NK-92 (cell line): ENCODE measurements around the gene WDR54.
"Not testable (repeated sequence)": the region's sequence is repeated elsewhere in the genome, so short reads cannot be mapped to it uniquely, and the experiment has no call there.

ENCODE experiments used
- DNase-seq: peaks from one replicate; lab custom pipeline; 2025; ENCODE audit not compliant: unreplicated experiment; lab: John Stamatoyannopoulos, UW

The WDR54 gene

DNA sequence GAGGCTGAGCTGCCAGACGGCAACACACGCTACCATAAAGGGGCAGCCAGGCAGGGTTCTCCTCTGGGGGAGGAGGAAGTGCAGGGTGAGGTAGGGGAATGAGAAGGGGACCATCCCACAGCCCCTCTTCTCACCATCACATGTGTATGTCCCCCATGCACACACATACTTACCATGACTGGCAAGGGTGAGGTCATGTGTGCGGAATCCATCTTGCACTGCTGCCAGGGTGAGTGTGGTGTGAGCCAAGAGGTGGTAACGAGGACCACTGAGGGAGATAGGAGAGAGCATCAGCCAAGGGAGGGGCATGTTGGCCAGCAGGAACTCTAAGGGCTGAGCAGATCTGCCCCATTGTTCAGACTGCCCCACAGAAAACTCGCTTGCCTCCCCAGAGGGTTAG is 7.1 kb downstream of the WDR54 start:
- no peak for DNase-seq

DNA sequence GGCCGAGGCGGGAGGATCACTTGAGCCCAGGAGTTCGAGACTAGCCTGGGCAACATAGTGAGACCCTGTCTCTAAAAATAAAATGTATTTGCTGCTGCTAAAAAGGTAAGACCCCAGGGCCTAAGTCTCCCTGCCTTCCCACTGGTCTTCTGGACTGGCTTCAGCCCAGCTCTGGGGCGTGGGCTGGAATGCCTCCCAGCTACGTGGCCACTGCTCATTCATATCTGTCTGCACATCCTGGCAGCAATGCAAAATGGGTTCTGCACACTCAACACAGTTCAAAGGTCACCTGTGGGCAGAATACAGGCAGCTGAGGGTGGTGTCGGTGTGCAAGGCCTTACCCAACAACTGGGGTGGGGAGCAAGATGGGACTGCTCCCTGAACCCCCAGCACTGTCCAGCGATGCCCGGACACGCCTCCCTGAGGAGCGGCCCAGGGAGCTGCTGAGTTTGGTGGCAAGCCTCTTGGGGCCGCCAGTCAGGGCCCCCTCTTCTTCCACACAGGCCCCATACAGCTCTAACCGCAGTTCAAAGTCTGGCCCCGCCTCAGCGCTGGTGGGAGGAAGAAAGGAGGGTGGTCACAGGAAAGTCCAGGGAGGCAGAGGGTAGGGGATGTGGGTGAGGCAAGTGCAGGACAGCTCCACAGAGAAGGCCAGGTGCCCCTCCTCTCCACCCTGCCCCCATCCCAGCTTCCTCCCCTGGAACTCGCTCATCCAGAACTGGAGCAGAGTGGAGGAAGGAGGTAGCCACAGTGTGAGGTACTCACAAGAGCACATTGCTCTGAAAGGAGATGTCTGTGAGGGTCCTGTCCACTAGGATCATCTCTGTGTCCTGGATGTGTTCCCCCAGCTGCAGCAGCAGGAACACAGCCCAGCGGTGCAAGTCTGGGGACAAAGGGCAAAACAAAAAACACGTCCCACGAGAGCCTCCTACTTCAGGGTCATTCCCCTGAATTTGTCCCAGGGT is 8.2 kb downstream of the WDR54 start:
- no peak for DNase-seq

DNA sequence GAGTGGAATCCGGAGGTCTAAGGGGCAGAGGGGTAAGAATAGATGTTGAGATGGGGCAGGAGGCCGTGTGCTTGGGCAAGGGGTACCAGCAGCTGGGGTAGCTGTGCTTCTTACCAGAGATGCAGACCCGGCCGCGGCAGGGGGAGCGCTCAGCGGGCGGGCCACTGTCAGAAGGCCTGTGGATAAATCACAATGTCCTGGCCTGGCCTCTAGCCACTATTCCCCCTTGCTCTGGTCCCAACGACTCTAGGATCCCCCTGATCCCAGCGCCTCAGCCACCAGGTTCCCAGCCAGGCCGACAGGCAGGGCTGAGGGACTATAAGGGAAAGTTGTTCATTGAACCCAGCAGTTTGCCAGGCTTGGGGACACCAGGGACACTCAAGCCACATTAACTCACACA is 9.0 kb downstream of the WDR54 start:
- no peak for DNase-seq

DNA sequence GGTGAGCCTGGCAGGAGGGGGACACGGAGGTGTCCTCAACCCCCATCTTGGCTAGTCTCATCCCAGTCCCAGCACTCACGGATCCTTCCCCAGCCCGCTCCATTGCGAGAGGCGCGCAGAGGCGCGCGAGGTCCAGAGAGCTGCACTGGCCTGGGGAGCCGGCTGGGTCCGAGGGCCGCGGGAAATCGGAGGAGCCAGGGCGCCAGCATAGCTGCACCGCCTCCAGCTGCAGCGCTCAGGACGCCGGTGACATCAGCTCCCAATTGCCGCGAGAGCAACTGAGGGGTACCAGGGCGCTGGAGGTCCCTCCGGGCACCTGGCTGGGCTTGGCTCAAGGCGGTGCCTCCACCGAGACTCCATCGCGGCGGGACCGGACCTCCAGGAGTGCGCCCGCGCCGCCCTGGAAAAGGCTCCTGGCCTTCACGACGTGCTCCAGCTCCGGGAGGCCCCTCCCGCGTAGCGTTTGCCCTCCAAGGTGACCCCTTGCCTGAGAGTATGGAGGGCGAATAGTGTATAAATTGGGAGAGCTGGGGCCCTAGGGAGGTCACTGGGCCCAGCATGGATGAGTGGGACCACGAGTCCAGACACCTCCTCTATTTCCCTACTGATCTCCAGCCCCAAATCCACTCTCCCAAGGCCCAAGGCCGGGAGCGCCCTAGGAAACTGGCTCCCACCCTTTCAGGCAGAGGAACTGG is 14.7 kb downstream of the WDR54 start:
- DNase-seq: no peak

DNA sequence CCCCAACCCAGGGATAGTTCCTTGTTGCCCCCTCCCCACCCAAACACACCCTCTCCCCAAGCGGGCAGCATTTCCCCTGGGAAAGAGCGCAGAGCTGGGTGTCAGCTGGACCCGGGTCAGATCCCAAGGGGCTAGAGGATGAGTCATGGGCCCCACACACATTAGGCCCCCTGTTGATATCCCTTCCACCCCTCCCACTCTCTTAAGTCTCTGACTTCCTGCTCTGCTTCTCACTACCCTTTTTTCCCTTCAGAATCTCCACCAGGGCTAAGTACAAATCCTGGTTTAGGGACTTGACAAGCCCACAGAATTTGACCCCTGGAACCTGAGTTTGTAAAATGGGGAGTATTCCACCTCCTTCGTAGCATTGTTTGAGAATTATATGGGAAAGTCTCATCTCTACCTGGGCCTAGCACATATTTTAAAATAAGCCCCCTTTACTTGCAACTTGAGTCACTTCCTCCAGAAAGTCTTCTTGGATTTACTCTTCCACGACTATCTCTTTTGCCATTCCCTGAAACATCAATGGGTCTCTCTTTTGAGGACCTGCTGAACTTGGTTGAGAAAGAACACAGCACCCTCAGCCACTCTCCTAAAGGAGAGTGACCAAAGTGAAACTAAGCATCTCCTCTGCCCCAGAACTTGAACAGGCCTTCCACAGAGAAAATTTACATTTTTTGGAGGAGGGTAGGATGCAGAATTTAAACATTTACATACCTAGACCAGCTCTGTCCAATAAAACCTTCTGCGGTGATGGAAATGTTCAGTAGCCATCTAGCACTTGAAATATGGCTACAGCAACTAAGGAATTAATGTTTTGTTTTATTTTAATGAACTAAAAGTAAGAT is 15.5 kb downstream of the WDR54 start:
- no peak for DNase-seq

DNA sequence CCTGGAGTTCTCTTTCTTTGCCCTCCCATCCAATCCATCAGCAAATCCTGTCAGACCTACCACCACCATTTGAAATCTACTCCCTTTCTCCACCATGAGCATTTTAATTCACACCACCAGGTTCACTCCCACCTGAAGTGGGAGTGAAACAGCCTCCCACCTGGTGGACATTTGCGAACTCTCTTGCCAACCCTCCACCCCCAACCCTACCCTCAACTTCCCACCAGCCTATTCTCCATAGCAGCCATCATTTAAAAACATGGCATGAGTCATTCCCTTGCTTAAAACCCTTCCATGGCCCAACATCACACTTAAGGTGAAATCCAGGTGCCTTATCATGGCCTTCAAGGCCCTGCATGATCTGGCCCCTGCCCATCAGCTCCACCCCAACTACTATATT is 16.7 kb downstream of the WDR54 start:
- DNase-seq: no peak

DNA sequence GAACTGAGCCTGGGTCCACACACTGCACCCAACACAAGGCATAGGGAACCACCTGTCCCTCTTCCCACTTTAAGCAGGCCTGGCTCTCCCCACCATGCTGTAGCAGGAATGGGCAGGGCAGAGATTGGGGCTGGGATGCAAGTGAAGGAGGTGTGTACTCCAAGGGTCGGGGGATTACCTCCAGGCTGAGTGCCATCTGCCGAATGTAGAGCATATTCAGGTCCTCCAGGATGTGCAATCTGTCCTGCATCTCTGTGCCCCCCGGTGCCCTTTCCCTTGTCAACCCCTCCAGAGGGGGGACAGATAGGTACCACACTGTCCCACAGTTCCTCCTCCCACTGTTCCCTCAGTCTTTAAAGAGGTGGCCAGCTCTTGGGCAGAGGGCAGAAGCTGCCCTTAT is 17.8 kb downstream of the WDR54 start:
- DNase-seq: no peak

DNA sequence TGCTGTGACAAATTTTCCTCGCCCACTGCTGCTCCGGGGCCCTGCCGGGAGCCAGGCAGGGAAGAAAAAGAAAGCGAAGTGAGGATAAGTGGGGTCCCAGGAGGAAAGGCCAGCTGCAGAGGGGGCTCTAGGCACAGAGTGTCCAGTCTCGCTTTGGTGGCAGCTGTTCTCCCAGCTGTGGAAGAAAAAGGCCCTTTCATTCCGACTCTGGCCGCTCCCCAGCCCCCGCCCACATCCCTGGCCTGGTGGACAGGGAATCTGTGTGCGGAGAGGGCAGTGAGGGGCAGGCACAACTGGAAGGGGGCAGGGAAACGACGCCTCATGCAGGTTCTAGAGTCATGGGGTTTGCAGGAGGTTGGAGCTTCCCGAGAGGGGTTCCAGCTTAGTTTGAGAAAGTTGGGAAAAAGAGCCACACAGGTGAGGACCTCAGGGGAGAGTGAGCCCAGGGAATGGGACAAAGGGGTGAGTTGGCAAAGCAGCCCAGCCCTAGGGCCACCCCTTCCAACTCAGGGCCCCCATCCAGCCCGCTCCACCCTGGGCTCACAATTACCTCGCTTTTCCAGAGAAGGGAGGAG is 18.4 kb downstream of the WDR54 start:
- DNase-seq: no peak

DNA sequence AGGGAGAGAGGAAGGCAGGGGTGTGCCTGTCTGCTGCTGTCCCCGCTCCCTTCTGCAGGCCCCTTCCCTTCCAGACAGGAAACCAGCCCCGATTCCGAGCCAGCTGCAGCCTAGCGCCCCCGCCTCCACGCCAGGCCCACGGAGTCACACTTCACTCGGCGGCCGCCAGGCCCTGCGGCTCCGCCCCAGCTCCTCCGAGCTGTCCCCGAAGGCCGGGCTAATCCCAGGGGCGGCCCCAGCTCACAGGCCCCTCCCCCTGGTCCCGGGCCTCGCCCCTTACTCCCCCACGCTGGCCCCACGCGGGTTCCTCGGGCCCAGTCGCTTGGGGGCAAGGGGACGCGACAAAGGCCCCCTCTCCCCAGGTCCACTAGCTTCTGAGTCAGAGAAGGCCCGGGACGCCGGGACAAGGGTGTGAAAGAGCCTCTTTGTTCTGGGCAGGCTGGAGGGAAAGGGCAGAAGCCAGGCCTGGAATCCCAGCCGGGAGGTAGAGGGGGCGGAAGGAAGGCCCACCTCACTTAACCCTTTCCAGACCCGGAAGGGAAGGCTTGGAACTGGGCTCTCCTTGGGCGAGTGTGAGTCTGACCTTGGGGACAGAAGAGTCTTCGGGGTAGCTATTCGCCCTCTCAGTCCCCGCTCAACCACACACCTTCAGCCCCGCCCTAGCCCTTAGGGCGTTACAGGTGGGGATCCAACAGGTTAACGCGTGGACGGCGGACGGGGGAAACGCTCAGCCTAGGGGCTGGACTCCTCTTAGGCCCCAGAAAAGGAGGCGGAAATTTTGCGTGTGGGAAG is 19.0 kb downstream of the WDR54 start:
- DNase-seq: no peak

DNA sequence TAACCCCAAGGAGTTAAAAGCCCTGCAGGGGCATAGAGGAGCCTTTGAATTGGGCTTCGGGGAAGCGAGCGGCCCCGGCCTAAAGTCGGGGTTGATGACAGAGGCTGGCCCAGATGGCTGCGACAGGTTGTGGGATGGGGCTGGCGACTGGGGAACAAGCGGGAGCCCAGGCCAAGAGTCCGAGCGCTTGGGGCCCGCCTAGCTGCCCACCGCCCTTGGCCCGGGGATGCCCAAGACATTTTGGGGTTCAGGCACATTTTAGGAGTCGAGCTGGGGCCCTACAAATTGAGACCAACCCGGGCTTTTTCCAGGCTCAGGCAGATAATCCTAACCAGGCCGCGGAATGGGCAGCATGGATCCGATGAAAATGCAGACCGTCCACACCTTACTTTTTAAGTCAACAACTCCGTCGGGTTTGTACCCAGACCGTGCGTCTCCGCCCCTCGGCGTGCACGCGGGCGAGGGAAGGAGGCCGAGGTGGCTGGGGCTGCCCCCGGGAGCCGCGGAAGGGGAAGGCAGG is 19.7 kb downstream of the WDR54 start:
- DNase-seq: no peak

DNA sequence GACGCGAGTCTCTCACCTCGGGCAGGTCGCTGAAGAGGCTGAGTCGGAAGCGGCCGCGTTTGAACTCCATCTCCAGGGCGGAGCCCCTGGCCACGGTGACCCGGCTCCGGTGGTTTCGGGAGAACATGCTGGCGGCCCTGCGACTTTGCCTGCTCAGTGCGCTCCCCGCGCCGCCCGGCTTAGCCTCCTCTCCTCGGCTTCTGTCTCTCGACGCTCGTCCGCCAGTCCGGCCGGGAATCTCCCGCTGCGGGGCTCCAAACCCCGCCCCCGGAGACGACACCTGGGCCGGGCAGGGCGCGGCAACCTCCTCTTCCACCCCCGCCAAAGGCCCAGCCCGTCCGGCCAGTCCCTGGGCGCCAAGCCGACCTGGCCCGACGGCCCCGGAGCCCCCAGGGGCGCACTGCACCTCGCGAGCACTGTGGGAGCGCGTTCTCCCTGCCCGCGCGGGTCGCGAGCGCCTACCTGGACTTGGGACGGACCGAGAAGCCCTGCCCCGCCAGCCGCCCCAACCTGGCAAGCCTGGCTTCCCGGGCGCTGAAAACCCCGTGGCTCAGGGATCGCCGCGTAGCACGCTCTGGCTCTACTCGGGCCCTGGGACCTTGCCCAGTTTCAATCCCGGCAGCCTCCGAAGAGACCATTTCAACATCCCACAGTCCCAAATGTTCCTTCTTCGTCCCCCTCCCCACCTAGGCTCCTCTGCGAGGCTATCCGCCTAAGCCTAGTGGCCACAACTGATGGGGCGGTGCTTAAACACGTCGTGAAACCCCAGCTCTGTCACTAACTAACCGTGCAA is 20.4 kb downstream of the WDR54 start, which contains the start of gene RTKN:
TSS of gene RTKN (minus strand) at position 248 of the 793 bp plus-strand sequence. CDS start at position 127, 121 bp downstream.
- no peak for DNase-seq

DNA sequence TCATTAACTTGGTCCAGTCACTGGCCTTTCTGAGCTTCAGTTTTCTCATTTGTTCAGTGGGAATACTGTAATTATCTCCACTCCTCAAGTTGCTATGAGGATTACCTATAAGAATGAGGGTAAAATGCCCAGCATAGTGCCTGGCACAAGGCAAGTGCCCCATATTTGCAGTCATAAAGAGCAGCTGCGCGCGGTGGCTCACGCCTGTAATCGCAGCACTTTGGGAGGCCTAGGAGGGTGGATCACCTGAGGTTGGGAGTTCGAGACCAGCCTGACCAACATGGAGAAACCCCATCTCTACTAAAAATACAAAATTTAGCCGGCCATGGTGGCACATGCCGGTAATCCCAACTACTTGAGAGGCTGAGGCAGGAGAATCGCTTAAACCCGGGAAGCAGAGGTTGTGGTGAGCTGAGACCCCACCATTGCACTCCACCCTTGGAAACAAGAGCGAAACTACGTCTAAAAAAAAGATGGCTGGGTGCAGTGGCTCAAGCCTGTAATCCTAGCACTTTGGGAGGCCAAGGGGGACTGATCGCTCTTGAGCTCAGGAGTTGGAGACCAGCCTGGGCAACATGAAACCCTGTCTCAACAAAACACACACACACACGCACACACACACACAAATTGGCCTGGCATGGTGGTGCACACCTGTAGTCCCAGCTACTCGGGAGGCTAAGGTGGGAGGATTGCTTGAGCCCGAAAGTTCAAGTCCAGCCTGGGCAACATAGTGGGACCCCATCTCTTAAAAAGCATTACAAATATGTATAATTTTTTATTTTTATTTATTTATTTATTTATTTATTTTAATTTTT is 21.2 kb downstream of the WDR54 start:
- not testable (repeated sequence) for DNase-seq

DNA sequence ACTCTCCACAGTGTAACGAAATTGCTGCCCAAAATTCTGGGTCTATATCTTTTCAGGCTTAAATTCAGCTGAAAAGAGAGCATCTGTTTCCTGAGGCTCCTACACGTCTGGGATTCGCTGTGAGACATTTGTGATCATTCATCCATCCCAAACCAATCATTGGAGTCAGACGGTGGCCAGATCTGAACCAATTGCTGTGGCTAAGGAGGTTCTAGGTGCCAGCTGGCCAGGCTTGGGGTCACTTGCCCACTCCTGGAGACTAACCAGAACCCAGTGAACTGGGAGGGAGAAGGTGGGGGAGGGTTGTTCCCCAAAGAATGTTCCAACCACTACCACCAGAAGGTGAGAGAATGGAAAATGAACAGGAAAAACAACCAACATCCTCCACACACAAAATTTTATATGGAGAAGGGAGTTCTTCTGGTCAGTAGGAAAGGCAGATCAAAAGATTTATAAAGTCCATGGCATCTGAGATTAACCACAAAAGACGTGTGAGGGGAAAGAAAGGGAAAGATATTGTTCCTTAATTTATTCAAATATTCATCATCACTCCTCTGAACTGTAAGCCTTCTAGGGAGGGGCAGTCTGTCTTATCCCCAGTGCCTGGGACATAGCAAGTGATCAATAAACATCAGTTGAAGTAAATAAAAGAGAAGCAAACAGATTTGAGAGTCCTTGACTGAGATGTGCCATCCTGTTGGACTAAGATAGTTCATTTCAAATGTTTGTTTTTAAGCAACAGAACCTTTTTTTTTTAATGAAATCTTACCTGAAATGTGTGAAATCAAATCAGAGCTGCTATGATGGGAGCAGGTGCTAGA is 23.2 kb downstream of the WDR54 start:
- DNase-seq: no peak

DNA sequence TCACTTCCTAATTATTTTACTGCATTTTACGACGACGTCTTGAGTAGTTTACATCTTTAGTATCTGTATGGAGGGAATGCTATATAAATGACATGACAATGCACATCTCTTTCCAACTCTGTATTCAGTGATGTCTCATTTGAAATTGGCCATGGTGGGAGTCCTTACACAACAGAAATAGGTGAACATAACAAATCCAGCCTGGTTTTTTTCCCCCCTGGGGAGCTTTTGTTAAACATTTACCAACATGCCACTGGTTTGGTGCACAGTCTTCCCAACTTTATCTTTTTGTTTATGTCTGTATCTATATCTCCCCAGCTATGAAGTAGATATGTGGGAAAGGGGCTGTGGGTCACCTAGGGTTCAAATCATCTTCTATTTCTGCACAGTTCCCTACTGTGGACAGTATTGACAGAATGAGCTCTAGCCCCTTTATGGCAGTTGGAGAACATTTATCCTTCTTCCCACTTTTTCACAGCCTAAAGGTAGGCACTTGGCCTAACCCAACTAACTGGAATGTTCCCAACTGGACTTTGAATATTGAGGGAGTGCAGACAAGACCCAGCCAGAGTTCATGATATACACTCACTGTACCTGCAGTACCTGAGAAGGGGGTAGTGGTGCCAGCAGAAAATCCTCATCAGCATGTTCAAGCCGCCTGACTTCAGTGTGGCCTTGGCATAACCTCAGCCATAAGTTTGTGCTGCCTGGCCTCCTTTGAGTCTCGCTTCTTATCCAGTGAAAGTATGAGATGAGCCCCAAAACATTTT is 25.9 kb downstream of the WDR54 start:
- no peak for DNase-seq

DNA sequence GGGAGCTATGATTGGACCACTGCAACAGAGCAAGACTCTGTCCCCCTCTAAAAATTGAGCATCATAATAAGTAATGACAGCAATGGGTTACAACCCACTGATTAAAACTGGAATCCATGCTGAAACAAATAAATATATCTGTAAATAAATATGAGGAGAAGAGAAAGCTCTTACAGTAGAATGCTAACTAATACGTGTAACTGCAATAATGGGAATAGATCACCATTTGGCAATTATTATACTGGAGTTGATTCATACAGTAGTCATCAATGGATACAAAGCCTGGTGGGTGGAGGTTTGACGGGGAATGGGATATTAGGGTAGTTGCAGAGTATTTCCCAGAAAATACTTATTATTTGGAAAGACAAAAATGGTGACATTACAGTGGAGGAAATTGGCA is 27.2 kb downstream of the WDR54 start:
- DNase-seq: no peak

DNA sequence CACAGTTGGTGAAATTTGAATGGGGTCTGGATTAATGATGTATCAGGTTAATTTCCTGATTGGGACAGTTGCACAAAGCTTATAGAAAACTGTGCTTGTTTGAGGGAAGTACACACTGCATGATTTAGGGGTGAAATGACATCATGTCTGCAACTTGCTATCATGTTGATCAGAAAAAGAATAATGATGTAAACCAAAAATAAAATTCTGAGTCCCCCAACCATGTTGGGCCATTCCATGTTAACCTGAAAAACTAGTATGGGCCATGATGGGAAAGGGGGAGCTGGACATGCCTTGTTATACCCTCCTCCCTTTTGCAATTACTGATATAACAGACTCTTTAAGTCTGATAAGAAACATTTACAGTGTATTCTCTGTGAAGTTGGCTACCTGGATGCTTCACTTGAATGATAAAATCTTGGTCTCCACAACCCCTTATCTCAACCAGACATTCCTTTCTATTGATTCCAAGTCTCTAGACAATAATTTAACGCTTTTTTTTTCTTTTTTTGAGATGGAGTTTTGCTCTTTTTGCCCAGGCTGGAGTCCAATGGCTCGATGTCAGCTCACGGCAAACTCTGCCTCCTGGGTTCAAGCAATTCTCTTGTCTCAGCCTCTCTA is 29.1 kb downstream of the WDR54 start:
- DNase-seq: no peak
